BLaER1 (cell line): ENCODE data around the gene YY1AP1.
"Not testable (repeated sequence)": the region's sequence is repeated elsewhere in the genome, so short reads cannot be mapped to it uniquely, and the experiment has no call there.

Experiments
- H3K27ac ChIP-seq: shearing (Covaris generic); formaldehyde crosslinking; 2 replicates; pipeline ENCODE4 v1.8.1; 2022
- H3K27me3 ChIP-seq: shearing (Covaris generic); formaldehyde crosslinking; 2 replicates; pipeline ENCODE4 v1.8.1; 2022
- H3K36me3 ChIP-seq: shearing (Covaris generic); formaldehyde crosslinking; 2 replicates; pipeline ENCODE4 v1.8.1; 2022
- H3K4me1 ChIP-seq: shearing (Covaris generic); formaldehyde crosslinking; 2 replicates; pipeline ENCODE4 v1.8.1; 2022
- H3K4me2 ChIP-seq: shearing (Covaris generic); formaldehyde crosslinking; 2 replicates; pipeline ENCODE4 v1.8.1; 2022
- H3K4me3 ChIP-seq: shearing (Covaris generic); formaldehyde crosslinking; 2 replicates; pipeline ENCODE4 v1.8.1; 2022
- H3K9ac ChIP-seq: shearing (Covaris generic); formaldehyde crosslinking; 2 replicates; pipeline ENCODE4 v1.8.1; 2022
- H3K9me3 ChIP-seq: shearing (Covaris generic); formaldehyde crosslinking; 2 replicates; pipeline ENCODE4 v1.8.1; 2022
- H4K20me1 ChIP-seq: shearing (Covaris generic); formaldehyde crosslinking; 2 replicates; pipeline ENCODE4 v1.8.1; 2022
- Cebpa-rat ChIP-seq: shearing (Covaris generic); IDR thresholded peaks from 2 replicates; pipeline ENCODE4 v1.8.1; 2022

Gene YY1AP1

GRCh38 chr1:155709391-155709790, 20.8 kb upstream of the YY1AP1 start:
- no peak overlapping the region for H3K4me2 ChIP-seq
- H3K27ac ChIP-seq: no peak overlapping the region
- H3K36me3 ChIP-seq: peaks cover 81% of the 10 kb centered on the region
- H3K9me3 ChIP-seq: peaks cover 16% of the 10 kb centered on the region
- no peaks in the 10 kb centered on the region for H3K4me1 ChIP-seq
- peaks cover 46% of the 10 kb centered on the region for H4K20me1 ChIP-seq
- H3K4me3 ChIP-seq: no peak overlapping the region
- no peaks in the 10 kb centered on the region for H3K27me3 ChIP-seq
- TF ChIP-seq Cebpa-rat: no peak
- H3K9ac ChIP-seq: no peak overlapping the region

- peaks cover 23% of the 10 kb centered on the region for H3K9me3 ChIP-seq
- H3K4me1 ChIP-seq: no peaks in the 10 kb centered on the region
- no peaks in the 10 kb centered on the region for H3K27me3 ChIP-seq
- peaks cover 55% of the 10 kb centered on the region for H4K20me1 ChIP-seq
- peaks cover 64% of the 10 kb centered on the region for H3K36me3 ChIP-seq
- no peak overlapping the region for H3K4me2 ChIP-seq
- H3K9ac ChIP-seq: no peak overlapping the region
- no peak for TF ChIP-seq Cebpa-rat
- H3K27ac ChIP-seq: no peak overlapping the region
- H3K4me3 ChIP-seq: no peak overlapping the region
Observed at GRCh38 chr1:155706139-155706538, 17.6 kb upstream of the YY1AP1 start.

DNA sequence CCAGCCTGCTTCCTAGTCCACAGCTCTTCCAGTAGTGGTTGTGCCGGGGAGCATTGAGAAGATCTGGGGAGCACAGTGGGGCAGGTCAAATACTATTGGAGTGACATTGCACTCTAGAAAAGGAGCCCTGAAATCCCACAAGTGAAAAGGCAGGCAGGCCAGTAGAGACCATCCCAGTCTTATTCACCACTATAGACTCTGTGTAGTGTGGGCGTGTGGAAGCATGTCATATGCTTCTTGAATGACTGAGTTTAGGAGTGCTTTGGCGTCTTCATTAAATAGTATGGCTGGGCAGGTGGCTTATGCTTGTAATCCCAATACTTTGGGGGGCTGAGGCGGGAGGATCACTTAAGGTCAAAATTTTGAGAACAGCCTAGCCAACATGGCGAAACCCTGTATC, 15.8 kb upstream of the YY1AP1 start:
- not testable (repeated sequence) for H3K27ac ChIP-seq, H3K27me3 ChIP-seq, H3K4me3 ChIP-seq, H3K9ac ChIP-seq, H3K4me2 ChIP-seq, H3K4me1 ChIP-seq
- H3K9me3 ChIP-seq: peaks cover 30% of the 10 kb centered on the region
- H4K20me1 ChIP-seq: peaks cover 55% of the 10 kb centered on the region
- peaks cover 58% of the 10 kb centered on the region for H3K36me3 ChIP-seq

- no peak for TF ChIP-seq Cebpa-rat
- H3K4me1 ChIP-seq: no peaks in the 10 kb centered on the region
- H4K20me1 ChIP-seq: peaks cover 56% of the 10 kb centered on the region
- H3K4me2 ChIP-seq: no peak overlapping the region
- H3K9me3 ChIP-seq: peaks cover 30% of the 10 kb centered on the region
- peaks cover 59% of the 10 kb centered on the region for H3K36me3 ChIP-seq
- H3K9ac ChIP-seq: no peak overlapping the region
- H3K4me3 ChIP-seq: no peak overlapping the region
- H3K27ac ChIP-seq: no peak overlapping the region
- H3K27me3 ChIP-seq: no peaks in the 10 kb centered on the region
Observed at GRCh38 chr1:155703216-155703615, 14.6 kb upstream of the YY1AP1 start.

GRCh38 chr1:155701675-155702074, 13.1 kb upstream of the YY1AP1 start:
- peaks cover 43% of the 10 kb centered on the region for H3K9me3 ChIP-seq

DNA sequence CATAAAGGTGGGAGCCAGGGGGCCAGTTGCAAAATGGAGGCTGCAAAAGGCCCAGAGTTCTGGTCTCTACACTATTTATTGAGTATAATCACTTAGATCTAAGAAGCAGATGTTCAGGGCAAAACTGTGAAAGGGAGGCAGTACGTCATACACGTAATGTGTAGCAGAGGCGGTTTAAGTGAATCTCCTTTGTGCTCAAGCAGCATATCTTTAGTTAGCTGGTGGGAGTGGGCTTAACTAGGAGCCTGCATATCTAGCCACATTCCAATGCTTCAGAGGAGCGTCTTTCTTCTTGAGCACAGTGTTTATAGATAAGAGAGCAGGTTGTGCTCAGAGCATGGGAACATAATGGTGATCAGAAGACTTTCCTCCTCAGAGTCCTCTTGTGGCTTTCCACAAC, 10.5 kb upstream of the YY1AP1 start:
- not testable (repeated sequence) for H3K4me1 ChIP-seq, H3K27me3 ChIP-seq, H3K9ac ChIP-seq, H3K4me3 ChIP-seq, H3K4me2 ChIP-seq, H3K27ac ChIP-seq
- Histone ChIP-seq H4K20me1 (peaks cover 62% of the 10 kb centered on the region), H3K36me3 (peaks cover 64% of the 10 kb centered on the region), H3K9me3 (peaks cover 50% of the 10 kb centered on the region)

More at GRCh38 chr1:155701675-155702074, 13.1 kb upstream of the YY1AP1 start:
- peaks cover 67% of the 10 kb centered on the region for H3K36me3 ChIP-seq
- not testable (repeated sequence) for H3K27me3 ChIP-seq, H3K9ac ChIP-seq, H3K4me1 ChIP-seq, H3K4me2 ChIP-seq, H3K4me3 ChIP-seq, H3K27ac ChIP-seq
- H4K20me1 ChIP-seq: peaks cover 63% of the 10 kb centered on the region

DNA sequence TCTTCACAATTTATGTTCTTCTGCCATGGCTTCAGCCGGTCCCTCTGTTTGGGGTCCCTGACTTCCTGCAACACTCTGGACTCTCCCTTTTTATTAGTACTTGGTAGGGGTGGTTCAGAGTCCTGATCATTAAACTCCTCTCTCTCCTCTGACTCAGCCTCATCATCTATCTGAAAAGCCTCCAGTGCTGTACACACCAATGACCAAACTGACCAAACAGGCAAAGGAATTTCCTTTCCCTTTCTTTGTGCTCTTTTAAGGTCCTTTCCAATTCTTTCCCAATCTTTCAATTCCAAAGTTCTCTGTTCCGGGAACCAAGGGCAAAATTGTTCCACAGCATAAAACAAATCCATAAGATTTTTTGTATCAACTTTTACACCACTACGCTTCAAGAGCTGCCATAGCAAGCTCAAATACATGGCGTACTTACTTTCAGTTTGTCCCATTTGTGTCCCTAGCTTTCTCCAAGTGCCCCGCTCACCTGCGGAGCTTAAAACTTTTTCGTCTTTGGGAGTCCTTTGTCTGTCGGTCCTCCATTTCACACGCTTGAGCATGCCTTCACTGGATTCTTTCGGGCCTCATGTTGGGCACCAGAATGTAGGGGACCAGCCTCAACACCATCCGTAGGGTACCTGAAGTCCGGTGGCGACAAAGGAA, 9.9 kb upstream of the YY1AP1 start:
- Histone ChIP-seq H3K9me3 (peaks cover 55% of the 10 kb centered on the region), H3K4me3 (no peak overlapping the region), H3K9ac (no peak overlapping the region), H3K27me3 (no peaks in the 10 kb centered on the region), H3K4me2 (no peak overlapping the region), H4K20me1 (peaks cover 58% of the 10 kb centered on the region), H3K27ac (no peak overlapping the region), H3K4me1 (no peaks in the 10 kb centered on the region), H3K36me3 (peaks cover 70% of the 10 kb centered on the region)
- no peak for TF ChIP-seq Cebpa-rat

- H3K4me1 ChIP-seq, H3K27me3 ChIP-seq, H3K9ac ChIP-seq, H3K4me2 ChIP-seq, H3K27ac ChIP-seq, H3K4me3 ChIP-seq: not testable (repeated sequence)
- Histone ChIP-seq H3K9me3 (peaks cover 63% of the 10 kb centered on the region), H4K20me1 (peaks cover 49% of the 10 kb centered on the region), H3K36me3 (peaks cover 70% of the 10 kb centered on the region)
Observed at GRCh38 chr1:155697616-155698015, 9.0 kb upstream of the YY1AP1 start.

DNA sequence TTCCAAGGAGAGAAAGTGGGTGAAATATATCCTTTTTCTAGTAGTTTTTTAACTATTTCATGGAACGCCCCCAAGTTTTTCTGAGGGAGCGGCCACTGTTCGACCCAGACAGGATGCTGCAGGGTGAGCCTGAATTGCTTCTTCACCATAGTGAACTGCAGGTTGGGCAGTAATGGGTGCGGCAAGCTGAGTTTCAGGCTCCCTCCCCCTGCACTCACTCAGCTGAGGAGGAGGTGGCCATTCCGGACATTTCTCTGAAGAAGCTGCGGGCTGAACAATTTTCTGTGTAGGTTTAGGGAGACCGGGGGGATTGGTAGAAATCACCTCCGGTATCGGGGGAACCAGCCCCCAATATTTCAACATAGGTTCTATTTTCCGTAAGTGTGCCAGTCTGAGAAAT, 8.5 kb upstream of the YY1AP1 start:
- peaks cover 44% of the 10 kb centered on the region for H4K20me1 ChIP-seq
- no peak overlapping the region for H3K9ac ChIP-seq
- TF ChIP-seq Cebpa-rat: no peak
- no peaks in the 10 kb centered on the region for H3K4me1 ChIP-seq
- H3K27me3 ChIP-seq: no peaks in the 10 kb centered on the region
- peaks cover 63% of the 10 kb centered on the region for H3K9me3 ChIP-seq
- H3K4me2 ChIP-seq: no peak overlapping the region
- H3K4me3 ChIP-seq: no peak overlapping the region
- no peak overlapping the region for H3K27ac ChIP-seq
- H3K36me3 ChIP-seq: peaks cover 73% of the 10 kb centered on the region

DNA sequence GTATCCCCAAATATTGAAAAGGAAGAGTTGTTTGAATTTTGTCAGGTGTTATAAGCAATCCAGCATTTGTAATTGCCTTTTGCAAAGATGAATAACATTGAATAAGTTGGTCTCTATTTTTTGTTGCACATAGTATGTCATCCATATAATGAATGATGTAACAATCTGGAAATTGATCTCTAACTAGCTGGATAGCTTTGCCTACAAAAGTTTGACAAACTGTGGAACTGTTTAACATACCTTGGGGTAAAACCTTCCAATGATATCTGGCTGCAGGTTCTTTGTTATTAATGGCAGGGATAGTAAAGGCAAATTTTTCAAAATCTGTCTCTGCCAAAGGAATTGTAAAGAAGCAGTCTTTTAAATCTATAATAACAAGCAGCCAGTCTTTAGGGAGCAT, 8.0 kb upstream of the YY1AP1 start:
- no peak for TF ChIP-seq Cebpa-rat
- H3K9ac ChIP-seq: no peak overlapping the region
- H3K27ac ChIP-seq: no peak overlapping the region
- no peak overlapping the region for H3K4me2 ChIP-seq
- H4K20me1 ChIP-seq: peaks cover 44% of the 10 kb centered on the region
- peaks cover 78% of the 10 kb centered on the region for H3K36me3 ChIP-seq
- no peaks in the 10 kb centered on the region for H3K27me3 ChIP-seq
- peaks cover 68% of the 10 kb centered on the region for H3K9me3 ChIP-seq
- no peak overlapping the region for H3K4me3 ChIP-seq
- no peaks in the 10 kb centered on the region for H3K4me1 ChIP-seq

GRCh38 chr1:155695608-155696007, 7.0 kb upstream of the YY1AP1 start:
- Histone ChIP-seq H3K4me2 (no peak overlapping the region), H3K4me1 (peaks cover 1% of the 10 kb centered on the region; the same call in 1 of the 2 replicates), H3K9me3 (peaks cover 77% of the 10 kb centered on the region), H4K20me1 (peaks cover 44% of the 10 kb centered on the region), H3K27me3 (no peaks in the 10 kb centered on the region), H3K27ac (no peak overlapping the region), H3K36me3 (peaks cover 88% of the 10 kb centered on the region), H3K9ac (no peak overlapping the region), H3K4me3 (no peak overlapping the region)
- TF ChIP-seq Cebpa-rat: no peak
